ENCODE data around the gene DMAP1. TPM values are rescaled to one million over a fixed set of nuclear protein-coding genes. Genes with fewer than 3 reads are reported as not detected.
A peak's percentile ranks its signal among the peaks of the same experiment; 100 is the strongest.

The DMAP1 gene
- total RNA-seq, 1 donor from 2014 or later, result 82.0 TPM

- DNase-seq (ENCODE audit: low spot score, unreplicated experiment), result no peak
- Mint-ChIP-seq H3K4me3 (ENCODE audit: low read depth) (no peak overlapping the region), H3K27me3 (no peaks in the 10 kb centered on the region), H3K27ac (peak overlapping the region; percentile 31), H3K4me1 (ENCODE audit: low read depth) (peaks cover 31% of the 10 kb centered on the region), H3K36me3 (ENCODE audit: insufficient read depth) (peaks cover 9% of the 10 kb centered on the region), H3K9me3 (ENCODE audit: low read depth) (no peaks in the 10 kb centered on the region)
- TF ChIP-seq CTCF (IDR thresholded peaks at IDR 0.05; ENCODE audit: unreplicated experiment), result no peak
Measured at GRCh38 chr1:44239961-44240371, 26.7 kb downstream of the DMAP1 start.

- DNase-seq (ENCODE audit: low spot score, unreplicated experiment), result no peak
- Mint-ChIP-seq H3K4me3 (ENCODE audit: low read depth) (no peak overlapping the region), H3K27ac (peak overlapping the region; percentile 12), H3K4me1 (ENCODE audit: low read depth) (peaks cover 27% of the 10 kb centered on the region), H3K36me3 (ENCODE audit: insufficient read depth) (peaks cover 9% of the 10 kb centered on the region), H3K9me3 (ENCODE audit: low read depth) (no peaks in the 10 kb centered on the region), H3K27me3 (no peaks in the 10 kb centered on the region)
- no peak for TF ChIP-seq CTCF (IDR thresholded peaks at IDR 0.05; ENCODE audit: unreplicated experiment)
Measured at GRCh38 chr1:44240802-44241671, 27.8 kb downstream of the DMAP1 start.

- Mint-ChIP-seq H3K4me1 (ENCODE audit: low read depth) (peaks cover 27% of the 10 kb centered on the region), H3K27me3 (no peaks in the 10 kb centered on the region), H3K36me3 (ENCODE audit: insufficient read depth) (peaks cover 13% of the 10 kb centered on the region), H3K27ac (no peak overlapping the region), H3K9me3 (ENCODE audit: low read depth) (no peaks in the 10 kb centered on the region), H3K4me3 (ENCODE audit: low read depth) (no peak overlapping the region)
- TF ChIP-seq CTCF (IDR thresholded peaks at IDR 0.05; ENCODE audit: unreplicated experiment), result no peak
- no peak for DNase-seq (ENCODE audit: low spot score, unreplicated experiment)
Measured at GRCh38 chr1:44242746-44243145, 29.5 kb downstream of the DMAP1 start.

- H3K4me3 Mint-ChIP-seq (ENCODE audit: low read depth), result no peak overlapping the region
- no peak for DNase-seq (ENCODE audit: low spot score, unreplicated experiment)
Measured at GRCh38 chr1:44243782-44244495, 30.7 kb downstream of the DMAP1 start.

More at GRCh38 chr1:44243782-44244495, 30.7 kb downstream of the DMAP1 start:
- H3K36me3 Mint-ChIP-seq (ENCODE audit: insufficient read depth), result peaks cover 13% of the 10 kb centered on the region
- peaks cover 22% of the 10 kb centered on the region for H3K4me1 Mint-ChIP-seq (ENCODE audit: low read depth)
- H3K27ac Mint-ChIP-seq, result no peak overlapping the region
- no peak for TF ChIP-seq CTCF (IDR thresholded peaks at IDR 0.05; ENCODE audit: unreplicated experiment)
- H3K9me3 Mint-ChIP-seq (ENCODE audit: low read depth), result no peaks in the 10 kb centered on the region
- no peaks in the 10 kb centered on the region for H3K27me3 Mint-ChIP-seq

Data from progenitor cell of endocrine pancreas (in vitro differentiated cells).